Mammary epithelial cell (primary cell): ENCODE measurements around the gene RNF141.

Experiments
- EZH2 ChIP-seq: IDR thresholded peaks from 2 replicates; pipeline ENCODE4 v1.6.1; 2012; ENCODE audit warnings: low read length, inconsistent platforms, borderline replicate concordance
- TF ChIP-seq, protein P1 (sequence below), 2 donors: IDR thresholded peaks in 1 of 2; conservative IDR thresholded peaks in 1 of 2; 2 replicates each; pipeline ENCODE4 v1.5.1; 2011 to 2012; ENCODE audit warnings: inconsistent platforms in 2 of 2, low read length in 2 of 2, mild to moderate bottlenecking in 2 of 2, control low read depth in 1 of 2, low read depth in 1 of 2; ENCODE audit not compliant: insufficient read depth in 1 of 2; ENCODE audit errors: extremely low read depth in 1 of 2

- TF ChIP-seq, protein P1, sequence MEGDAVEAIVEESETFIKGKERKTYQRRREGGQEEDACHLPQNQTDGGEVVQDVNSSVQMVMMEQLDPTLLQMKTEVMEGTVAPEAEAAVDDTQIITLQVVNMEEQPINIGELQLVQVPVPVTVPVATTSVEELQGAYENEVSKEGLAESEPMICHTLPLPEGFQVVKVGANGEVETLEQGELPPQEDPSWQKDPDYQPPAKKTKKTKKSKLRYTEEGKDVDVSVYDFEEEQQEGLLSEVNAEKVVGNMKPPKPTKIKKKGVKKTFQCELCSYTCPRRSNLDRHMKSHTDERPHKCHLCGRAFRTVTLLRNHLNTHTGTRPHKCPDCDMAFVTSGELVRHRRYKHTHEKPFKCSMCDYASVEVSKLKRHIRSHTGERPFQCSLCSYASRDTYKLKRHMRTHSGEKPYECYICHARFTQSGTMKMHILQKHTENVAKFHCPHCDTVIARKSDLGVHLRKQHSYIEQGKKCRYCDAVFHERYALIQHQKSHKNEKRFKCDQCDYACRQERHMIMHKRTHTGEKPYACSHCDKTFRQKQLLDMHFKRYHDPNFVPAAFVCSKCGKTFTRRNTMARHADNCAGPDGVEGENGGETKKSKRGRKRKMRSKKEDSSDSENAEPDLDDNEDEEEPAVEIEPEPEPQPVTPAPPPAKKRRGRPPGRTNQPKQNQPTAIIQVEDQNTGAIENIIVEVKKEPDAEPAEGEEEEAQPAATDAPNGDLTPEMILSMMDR (conservative IDR thresholded peaks at IDR 0.05 in 1 of 2, IDR thresholded peaks at IDR 0.05 in 1 of 2; ENCODE audit: extremely low read depth in 1 of 2, insufficient read depth in 1 of 2, low read depth in 1 of 2, low read length in 2 of 2) = no peak
- TF ChIP-seq EZH2 = no peak
Observed at GRCh38 chr11:10492084-10492483, 48.9 kb downstream of the RNF141 start.
